Esophagus squamous epithelium (tissue), 5 donors: ENCODE data around the gene TRIM66. TPM values are rescaled to one million over a fixed set of nuclear protein-coding genes. Genes with fewer than 3 reads are reported as not detected.

Experiments
- DNase-seq: peaks from one replicate; lab custom pipeline; 2025; lab: John Stamatoyannopoulos, UW
- H3K27ac ChIP-seq, 4 donors: fragments of 200-600 bp; sonication (generic); one replicate each; pipeline ENCODE4 v1.5.1; 2016 to 2019; ENCODE audit warnings: mild to moderate bottlenecking in 1 of 4
- H3K27me3 ChIP-seq, 4 donors: fragments of 200-600 bp; sonication (generic); 1 replicate in 3 of 4; 2 replicates in 1 of 4; pipeline versions ENCODE4 v1.5.1 to v1.6.0; 2017 to 2021; ENCODE audit warnings: antibody characterized with exemption in 1 of 4
- H3K36me3 ChIP-seq, 3 donors: fragments of 200-600 bp; sonication (generic); one replicate each; pipeline ENCODE4 v1.5.1; 2016 to 2019
- H3K4me1 ChIP-seq, 3 donors: fragments of 200-600 bp; sonication (generic); one replicate each; pipeline ENCODE4 v1.5.1; 2017 to 2019
- H3K4me3 ChIP-seq, 4 donors: fragments of 200-600 bp; sonication (generic); 1 replicate in 3 of 4; 2 replicates in 1 of 4; pipeline ENCODE4 v1.5.1; 2016 to 2019; ENCODE audit warnings: mild to moderate bottlenecking in 2 of 4, moderate library complexity in 1 of 4
- H3K9me3 ChIP-seq, 3 donors: fragments of 200-600 bp; sonication (generic); one replicate each; pipeline ENCODE4 v1.5.1; 2016 to 2019
- POLR2A ChIP-seq, 4 donors: fragments of 450-650 bp; IDR thresholded peaks; one replicate each; pipeline ENCODE4 v1.6.1; 2017; ENCODE audit warnings: antibody characterized with exemption in 4 of 4, mild to moderate bottlenecking in 4 of 4, moderate library complexity in 3 of 4
- WGBS, 2 donors: methylation state at CpG; one replicate each; pipeline ENCODE4 v1.1.5; 2018; 5-methylcytosine and 5-hydroxymethylcytosine counted together
- intact Hi-C: fragments of 100-400 bp; cut with DNase I; formaldehyde crosslinking; loops from one replicate; pipeline ENCODE4 v1.15.0; 2022
- small RNA-seq, 4 donors: library from RNA; depleted of rRNA; stranded (forward); fragments of <200 nt; gene quantifications; one replicate each; pipeline ENCODE3, GENCODE V24; 2016
- total RNA-seq, 4 donors: library from RNA; depleted of rRNA; stranded (reverse); fragments of >200 nt; gene quantifications; one replicate each; pipeline ENCODE4 v1.1.0, GENCODE V29; 2016
- TF ChIP-seq, protein P1 (sequence below), 6 experiments: fragments of 450-650 bp in 4 of 6; fragments of 200-600 bp in 2 of 6; sonication (generic) in 2 of 6; IDR thresholded peaks; one replicate each; pipeline ENCODE4 v1.5.1; 2016 to 2019; ENCODE audit warnings: antibody characterized with exemption in 6 of 6, mild to moderate bottlenecking in 4 of 6, moderate library complexity in 4 of 6
- donor health status: DM: yes; HTN: yes; CAD: no.

The TRIM66 gene
- total RNA-seq, 4 donors from 2014 or later, result 4.5 to 5.5 (median 4.8) TPM

GRCh38 chr11:8573777-8574176 lies 108.7 kb downstream of the TRIM66 start:
- intact Hi-C loops, result no loop called here
- Histone ChIP-seq H3K36me3 (no peaks in the 10 kb centered on the region), H3K27me3 (no peaks in the 10 kb centered on the region), H3K4me1 (no peaks in the 10 kb centered on the region), H3K4me3 (no peak overlapping the region), H3K27ac (no peak overlapping the region), H3K9me3 (peaks cover 0 to 6% (median 0%) of the 10 kb centered on the region in 3 donors)
- 53 to 88% methylated on average over 1 of the region's 1 CpG for WGBS, 2 donors
- DNase-seq, result no peak
- TF ChIP-seq POLR2A (IDR thresholded peaks at IDR 0.05), result no peak
- TF ChIP-seq, protein P1, sequence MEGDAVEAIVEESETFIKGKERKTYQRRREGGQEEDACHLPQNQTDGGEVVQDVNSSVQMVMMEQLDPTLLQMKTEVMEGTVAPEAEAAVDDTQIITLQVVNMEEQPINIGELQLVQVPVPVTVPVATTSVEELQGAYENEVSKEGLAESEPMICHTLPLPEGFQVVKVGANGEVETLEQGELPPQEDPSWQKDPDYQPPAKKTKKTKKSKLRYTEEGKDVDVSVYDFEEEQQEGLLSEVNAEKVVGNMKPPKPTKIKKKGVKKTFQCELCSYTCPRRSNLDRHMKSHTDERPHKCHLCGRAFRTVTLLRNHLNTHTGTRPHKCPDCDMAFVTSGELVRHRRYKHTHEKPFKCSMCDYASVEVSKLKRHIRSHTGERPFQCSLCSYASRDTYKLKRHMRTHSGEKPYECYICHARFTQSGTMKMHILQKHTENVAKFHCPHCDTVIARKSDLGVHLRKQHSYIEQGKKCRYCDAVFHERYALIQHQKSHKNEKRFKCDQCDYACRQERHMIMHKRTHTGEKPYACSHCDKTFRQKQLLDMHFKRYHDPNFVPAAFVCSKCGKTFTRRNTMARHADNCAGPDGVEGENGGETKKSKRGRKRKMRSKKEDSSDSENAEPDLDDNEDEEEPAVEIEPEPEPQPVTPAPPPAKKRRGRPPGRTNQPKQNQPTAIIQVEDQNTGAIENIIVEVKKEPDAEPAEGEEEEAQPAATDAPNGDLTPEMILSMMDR (IDR thresholded peaks at IDR 0.05), result no peak

DNA sequence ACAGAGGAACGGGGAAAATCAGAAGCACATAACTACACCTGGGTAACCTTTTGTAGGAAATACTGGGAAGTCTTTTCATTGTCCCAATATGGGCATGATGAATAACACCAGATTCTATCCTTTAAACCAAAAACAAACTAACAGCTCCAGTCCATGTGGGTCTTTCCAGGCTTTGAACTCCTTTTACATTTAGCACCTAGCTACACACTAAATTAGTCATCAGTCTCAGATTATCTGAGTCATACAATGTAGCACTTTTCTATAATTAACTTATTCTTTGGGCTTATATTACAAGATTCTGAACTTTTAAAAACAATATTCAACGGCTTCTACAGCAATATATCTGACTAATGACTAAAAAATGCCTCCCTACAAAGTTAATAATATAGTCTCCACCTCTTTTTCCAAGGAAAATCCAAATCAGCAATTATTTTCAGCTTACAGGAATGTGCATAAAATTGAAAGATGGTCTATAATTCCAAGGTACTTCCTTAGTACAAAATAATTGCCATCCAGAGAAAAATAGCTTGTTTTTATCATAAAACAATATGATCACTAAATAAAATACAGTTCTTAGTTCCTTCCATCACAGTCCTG lies 114.8 kb downstream of the TRIM66 start:
- no peak for DNase-seq
- Histone ChIP-seq H3K27me3 (no peaks in the 10 kb centered on the region), H3K27ac (no peak overlapping the region), H3K4me1 (peaks cover 0 to 11% (median 0%) of the 10 kb centered on the region in 3 donors), H3K4me3 (no peak overlapping the region), H3K9me3 (no peaks in the 10 kb centered on the region), H3K36me3 (no peaks in the 10 kb centered on the region)
- WGBS, 2 donors, result 32 to 44% methylated on average over 2 of the region's 2 CpGs
- TF ChIP-seq POLR2A (IDR thresholded peaks at IDR 0.05), result no peak
- TF ChIP-seq, protein P1 (IDR thresholded peaks at IDR 0.05), result no peak
- intact Hi-C loops, result loop anchor here (10.0 kb wide), 1 partner anchor 343 kb away; no protein-coding TSS in a partner anchor

DNA sequence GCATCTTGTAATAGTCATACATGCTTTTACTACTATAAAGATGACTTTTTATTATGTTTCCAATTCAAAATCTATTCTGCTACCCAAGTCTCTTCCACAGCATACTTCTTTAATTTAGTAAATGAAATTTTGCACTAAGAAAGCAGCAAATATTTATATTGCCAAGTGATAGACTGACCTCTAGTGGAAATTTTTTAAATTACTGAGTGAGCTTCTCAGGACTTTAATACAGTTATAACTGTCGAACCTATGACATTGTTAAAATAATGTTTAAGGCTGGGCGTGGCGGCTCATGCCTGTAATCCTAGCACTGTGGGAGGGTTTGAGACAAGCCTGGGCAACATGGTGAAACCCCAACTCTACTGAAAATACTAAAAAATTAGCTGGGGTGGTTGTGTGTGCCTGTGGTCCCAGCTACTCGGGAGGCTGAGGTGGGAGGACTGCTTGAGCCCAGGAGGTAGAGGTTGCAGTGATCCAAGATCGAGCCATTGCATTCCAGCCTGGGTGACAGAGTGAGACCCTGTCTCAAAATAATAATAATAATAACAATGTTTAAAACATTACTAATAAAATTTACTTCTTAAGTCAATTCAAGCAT lies 115.8 kb downstream of the TRIM66 start:
- WGBS, 2 donors, result 21 to 28% methylated on average over 5 of the region's 5 CpGs
- DNase-seq, result no peak
- intact Hi-C loops, result loop anchor here (10.0 kb wide), 1 partner anchor 342 kb away; no protein-coding TSS in a partner anchor
- no peaks in the 10 kb centered on the region for H3K27me3 ChIP-seq
- H3K9me3 ChIP-seq, result peaks cover 0 to 1% (median 0%) of the 10 kb centered on the region in 3 donors
- H3K4me3 ChIP-seq, result no peak overlapping the region
- no peak for TF ChIP-seq POLR2A (IDR thresholded peaks at IDR 0.05)
- TF ChIP-seq, protein P1 (IDR thresholded peaks at IDR 0.05), result peak; percentile 42 to 82 (median 71)
- H3K36me3 ChIP-seq, result no peaks in the 10 kb centered on the region
- H3K27ac ChIP-seq, result no peak overlapping the region
- peaks cover 0 to 11% (median 0%) of the 10 kb centered on the region in 3 donors for H3K4me1 ChIP-seq

GRCh38 chr11:8564526-8564925 lies 117.9 kb downstream of the TRIM66 start:
- 69 to 88% methylated on average over 2 of the region's 2 CpGs for WGBS, 2 donors
- intact Hi-C loops, result loop anchor here (10.0 kb wide), 1 partner anchor 340 kb away; no protein-coding TSS in a partner anchor
- H3K36me3 ChIP-seq, result no peaks in the 10 kb centered on the region

More at GRCh38 chr11:8564526-8564925, 117.9 kb downstream of the TRIM66 start:
- TF ChIP-seq, protein P1 (IDR thresholded peaks at IDR 0.05), result no peak
- TF ChIP-seq POLR2A (IDR thresholded peaks at IDR 0.05), result no peak
- Histone ChIP-seq H3K9me3 (peaks cover 0 to 5% (median 4%) of the 10 kb centered on the region in 3 donors), H3K4me3 (no peak overlapping the region), H3K27me3 (no peaks in the 10 kb centered on the region), H3K4me1 (peaks cover 0 to 11% (median 0%) of the 10 kb centered on the region in 3 donors), H3K27ac (no peak overlapping the region)
- no peak for DNase-seq

Small RNA genes within 50 kb of the gene (small RNA-seq; reads per million reads assigned to genes)
- gene SNORA3A, result 0 reads per million in 4 donors
- 1.6 to 6.4 (median 4.3) reads per million in 4 donors for gene SNORA3B

Other genes starting within 250 kb of the TRIM66 start
- gene STK33, start 88.4 kb downstream of the TRIM66 start, total RNA-seq, result 1 to 10 TPM in 1 of 4 donors, under 1 TPM in 2, not detected in 1; 0.48 to 2.9 (median 0.56) TPM
- gene RPL27A, start 127 bp upstream of the TRIM66 start, total RNA-seq, result 1,000 to 10,000 TPM in 3 of 4 donors, 100 to 1,000 TPM in 1; 921 to 1,566 (median 1,106) TPM
- 10 to 100 TPM in 3 of 4 donors, 1 to 10 TPM in 1; 9.8 to 37.2 (median 23.1) TPM for gene AKIP1, start 228.5 kb upstream of the TRIM66 start, total RNA-seq